ENCODE measurements around the gene CGB1. TPM values are rescaled to one million over a fixed set of nuclear protein-coding genes. Genes with fewer than 3 reads are reported as not detected.

Gene CGB1
- total RNA-seq, 3 donors from 2014 or later: not detected

GRCh38 chr19:48990400-48990799 is 46.3 kb downstream of the CGB1 start:
- Histone ChIP-seq H3K36me3 (no peaks in the 10 kb centered on the region), H3K27me3 (no peaks in the 10 kb centered on the region), H3K9me3 (no peaks in the 10 kb centered on the region), H3K27ac (peak overlapping the region in 1 of 2 donors; percentile 25), H3K4me3 (no peak overlapping the region), H3K4me1 (peaks cover 10 to 19% of the 10 kb centered on the region in 2 donors)
- intact Hi-C loops (cut with DNase I; ENCODE audit: low total_unique reads): no loop called here
- no peak for DNase-seq (ENCODE audit: low spot score in 2 of 2)
- TF ChIP-seq POLR2A (IDR thresholded peaks at IDR 0.05) (no peak), CTCF (IDR thresholded peaks at IDR 0.05) (no peak)

- Histone ChIP-seq H3K4me3 (no peak overlapping the region), H3K36me3 (no peaks in the 10 kb centered on the region), H3K4me1 (peaks cover 10 to 19% of the 10 kb centered on the region in 2 donors), H3K27me3 (no peaks in the 10 kb centered on the region), H3K27ac (peak overlapping the region; percentile 16 to 25), H3K9me3 (no peaks in the 10 kb centered on the region)
- no peak for TF ChIP-seq POLR2A (IDR thresholded peaks at IDR 0.05)
- TF ChIP-seq CTCF (IDR thresholded peaks at IDR 0.05): no peak
- no peak for TF ChIP-seq POLR2AphosphoS5 (IDR thresholded peaks at IDR 0.05)
- intact Hi-C loops (cut with DNase I; ENCODE audit: low total_unique reads): no loop called here
- no peak for DNase-seq (ENCODE audit: low spot score in 2 of 2)
Measured at GRCh38 chr19:48989701-48990291, 46.9 kb downstream of the CGB1 start.

- DNase-seq (ENCODE audit: low spot score in 2 of 2): no peak
- TF ChIP-seq CTCF (IDR thresholded peaks at IDR 0.05): no peak
- no peak for TF ChIP-seq POLR2A (IDR thresholded peaks at IDR 0.05)
- no peak for TF ChIP-seq POLR2AphosphoS5 (IDR thresholded peaks at IDR 0.05)
- Histone ChIP-seq H3K4me1 (peaks cover 8 to 19% of the 10 kb centered on the region in 2 donors), H3K27me3 (no peaks in the 10 kb centered on the region), H3K4me3 (no peak overlapping the region), H3K36me3 (no peaks in the 10 kb centered on the region), H3K9me3 (no peaks in the 10 kb centered on the region), H3K27ac (no peak overlapping the region)
- intact Hi-C loops (cut with DNase I; ENCODE audit: low total_unique reads): no loop called here
Measured at GRCh38 chr19:48988860-48989259, 47.8 kb downstream of the CGB1 start.

- Histone ChIP-seq H3K36me3 (no peaks in the 10 kb centered on the region), H3K4me1 (peaks cover 8 to 19% of the 10 kb centered on the region in 2 donors), H3K9me3 (no peaks in the 10 kb centered on the region), H3K27me3 (no peaks in the 10 kb centered on the region), H3K4me3 (no peak overlapping the region), H3K27ac (no peak overlapping the region)
- intact Hi-C loops (cut with DNase I; ENCODE audit: low total_unique reads): no loop called here
- TF ChIP-seq CTCF (IDR thresholded peaks at IDR 0.05) (no peak), POLR2A (IDR thresholded peaks at IDR 0.05) (no peak), POLR2AphosphoS5 (IDR thresholded peaks at IDR 0.05) (no peak)
- no peak for DNase-seq (ENCODE audit: low spot score in 2 of 2)
Measured at GRCh38 chr19:48988286-48988685, 48.4 kb downstream of the CGB1 start.

- no peak for DNase-seq (ENCODE audit: low spot score in 2 of 2)
- no peak overlapping the region for H3K4me3 ChIP-seq
- intact Hi-C loops (cut with DNase I; ENCODE audit: low total_unique reads): no loop called here
- no peaks in the 10 kb centered on the region for H3K9me3 ChIP-seq
- H3K27me3 ChIP-seq: no peaks in the 10 kb centered on the region
- no peak overlapping the region for H3K27ac ChIP-seq
- no peaks in the 10 kb centered on the region for H3K36me3 ChIP-seq
- TF ChIP-seq POLR2AphosphoS5 (IDR thresholded peaks at IDR 0.05): no peak
- no peak for TF ChIP-seq CTCF (IDR thresholded peaks at IDR 0.05)
- no peak for TF ChIP-seq POLR2A (IDR thresholded peaks at IDR 0.05)
- peaks cover 8 to 19% of the 10 kb centered on the region in 2 donors for H3K4me1 ChIP-seq
Measured at GRCh38 chr19:48987323-48987722, 49.4 kb downstream of the CGB1 start.

All from breast epithelium (tissue), 4 donors.